ENCODE results near the gene ILDR2. TPM values are rescaled to one million over a fixed set of nuclear protein-coding genes. Genes with fewer than 3 reads are reported as not detected.

Gene ILDR2
- total and polyA plus RNA-seq, 9 of the 15 experiments (the other 6 are each of a cell fraction or from before 2014, with no cell fraction given), result 0.03 to 0.31 (median 0.18) TPM; not detected in 2

- TF ChIP-seq CHD1 (IDR thresholded peaks at IDR 0.05; ENCODE audit: low read length), result peak; percentile 38
- no peak for TF ChIP-seq GTF2A2 (tag; IDR thresholded peaks at IDR 0.05)
- TF ChIP-seq CXXC5 (CRISPR knock-in tag; IDR thresholded peaks at IDR 0.05), result peak; percentile 88
- TF ChIP-seq ZKSCAN1 (IDR thresholded peaks at IDR 0.05; ENCODE audit: low read depth, low read length), result peak; percentile 27; the same call in 1 of the 2 replicates
- no peak for TF ChIP-seq ZNF311 (CRISPR knock-in tag; IDR thresholded peaks at IDR 0.05)
- TF ChIP-seq PTTG1 (tag; IDR thresholded peaks at IDR 0.05; ENCODE audit: low read depth), result no peak
- no peak for TF ChIP-seq FOS (IDR thresholded peaks at IDR 0.05; ENCODE audit: extremely low read depth, insufficient read length)
- no peak for TF ChIP-seq ZBTB26 (CRISPR knock-in tag; IDR thresholded peaks at IDR 0.05)
- no peak for TF ChIP-seq PRMT5 (CRISPR knock-in tag; IDR thresholded peaks at IDR 0.05)
- TF ChIP-seq TCF7 (IDR thresholded peaks at IDR 0.05; ENCODE audit: borderline replicate concordance), result peak; percentile 48; the same call in 1 of the 2 replicates
- peak; percentile 79 for TF ChIP-seq CREB1 (IDR thresholded peaks at IDR 0.05)
- TF ChIP-seq CREB1 (CRISPR knock-in tag; IDR thresholded peaks at IDR 0.05), result peak; percentile 53
- TF ChIP-seq AFF4 (CRISPR knock-in tag; IDR thresholded peaks at IDR 0.05), result 0 out of 2 replicates have a peak, but pooled peaks have one; percentile 11
- no peak for TF ChIP-seq SIX5 (IDR thresholded peaks at IDR 0.05; ENCODE audit: borderline replicate concordance in 1 of 2, insufficient read depth in 1 of 2, low read depth in 1 of 2, low read length in 2 of 2)
- no peak; the same call in 1 of the 2 replicates for TF ChIP-seq ZBTB9 (CRISPR knock-in tag; IDR thresholded peaks at IDR 0.05)
- TF ChIP-seq ZNF347 (CRISPR knock-in tag; IDR thresholded peaks at IDR 0.05; ENCODE audit: low read depth), result no peak
- peak; percentile 99 for TF ChIP-seq POLR2G (IDR thresholded peaks at IDR 0.05; ENCODE audit: low read depth, low read length)
- TF ChIP-seq BHLHE40 (IDR thresholded peaks at IDR 0.05; ENCODE audit: low read length), result peak; percentile 97
- no peak; a peak in 1 of 4 replicates for TF ChIP-seq KDM1A (IDR thresholded peaks at IDR 0.05)
- TF ChIP-seq, protein P1, sequence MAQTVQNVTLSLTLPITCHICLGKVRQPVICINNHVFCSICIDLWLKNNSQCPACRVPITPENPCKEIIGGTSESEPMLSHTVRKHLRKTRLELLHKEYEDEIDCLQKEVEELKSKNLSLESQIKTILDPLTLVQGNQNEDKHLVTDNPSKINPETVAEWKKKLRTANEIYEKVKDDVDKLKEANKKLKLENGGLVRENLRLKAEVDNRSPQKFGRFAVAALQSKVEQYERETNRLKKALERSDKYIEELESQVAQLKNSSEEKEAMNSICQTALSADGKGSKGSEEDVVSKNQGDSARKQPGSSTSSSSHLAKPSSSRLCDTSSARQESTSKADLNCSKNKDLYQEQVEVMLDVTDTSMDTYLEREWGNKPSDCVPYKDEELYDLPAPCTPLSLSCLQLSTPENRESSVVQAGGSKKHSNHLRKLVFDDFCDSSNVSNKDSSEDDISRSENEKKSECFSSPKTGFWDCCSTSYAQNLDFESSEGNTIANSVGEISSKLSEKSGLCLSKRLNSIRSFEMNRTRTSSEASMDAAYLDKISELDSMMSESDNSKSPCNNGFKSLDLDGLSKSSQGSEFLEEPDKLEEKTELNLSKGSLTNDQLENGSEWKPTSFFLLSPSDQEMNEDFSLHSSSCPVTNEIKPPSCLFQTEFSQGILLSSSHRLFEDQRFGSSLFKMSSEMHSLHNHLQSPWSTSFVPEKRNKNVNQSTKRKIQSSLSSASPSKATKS (CRISPR knock-in tag; IDR thresholded peaks at IDR 0.05), result 0 out of 2 replicates have a peak, but pooled peaks have one; percentile 23
Observed at GRCh38 chr1:166875734-166876539, 99.4 kb downstream of the ILDR2 start, which contains the start of gene TADA1 (continued).

Data from K562 (cell line).